ENCODE data around the gene MMP25.

GRCh38 chr16:3021449-3022207 lies 24.7 kb upstream of the MMP25 start:
- TF ChIP-seq CTCF (conservative IDR thresholded peaks at IDR 0.05; ENCODE audit: low read depth, low read length) (no peak; the same call in 1 of the 2 replicates), EZH2 (IDR thresholded peaks at IDR 0.05; ENCODE audit: low read length, unreplicated experiment) (no peak), EZH2phosphoT487 (IDR thresholded peaks at IDR 0.05; ENCODE audit: borderline replicate concordance, low read length) (peak; percentile 39; the same call in 1 of the 2 replicates)

All from PC-3 (cell line).